Measurements from ENCODE around the gene SPATA7. TPM values are rescaled to one million over a fixed set of nuclear protein-coding genes. Genes with fewer than 3 reads are reported as not detected.

Gene SPATA7
- total RNA-seq, 1 experiment from 2014 or later: 5.2 TPM

GRCh38 chr14:88482524-88482923, 97.1 kb downstream of the SPATA7 start:
- TF ChIP-seq CTCF (conservative IDR thresholded peaks at IDR 0.05; ENCODE audit: low read depth, low read length): no peak
- no peak for TF ChIP-seq EZH2 (IDR thresholded peaks at IDR 0.05; ENCODE audit: borderline replicate concordance, low read depth, low read length, poor library complexity, severe bottlenecking)
- no peaks in the 10 kb centered on the region for H3K36me3 ChIP-seq (ENCODE audit: insufficient read depth, low read length, poor library complexity, severe bottlenecking)
- intact Hi-C loops (cut with micrococcal nuclease; ENCODE audit: unreplicated experiment): no loop called here
- no TSS peak for BruUV-seq (replicated peaks)
- POLR2A ChIA-PET (ENCODE audit: low non-redundant PET): no interaction called here
- H3K4me3 ChIP-seq (ENCODE audit: low read depth, low read length, poor library complexity, severe bottlenecking): no peak overlapping the region
- CTCF ChIA-PET: no interaction called here
- no peaks in the 10 kb centered on the region for H3K4me1 ChIP-seq (ENCODE audit: insufficient read depth, low read length, poor library complexity, severe bottlenecking)
- H3K27me3 ChIP-seq (replicated peaks; ENCODE audit: insufficient read depth, low read depth, low read length, poor library complexity): no peaks in the 10 kb centered on the region
- no peak overlapping the region for H3K27ac ChIP-seq (ENCODE audit: low read depth, low read length, poor library complexity, severe bottlenecking)
- no peaks in the 10 kb centered on the region for H3K9me3 ChIP-seq (ENCODE audit: low read depth, low read length, poor library complexity, severe bottlenecking)
- DNase-seq (ENCODE audit: low spot score): no peak

Other genes starting within 250 kb of the SPATA7 start
- gene KCNK10, start 62.4 kb upstream of the SPATA7 start, total RNA-seq (2021): not detected in 2 replicates
- 6.1 and 6.5 TPM in 2 replicates for gene PTPN21, start 169.3 kb downstream of the SPATA7 start, total RNA-seq (2021)
- gene ZC3H14, start 177.4 kb downstream of the SPATA7 start, total RNA-seq (2021): 91.0 and 93.2 TPM in 2 replicates

All from A673 (cell line).